Activated T-cell treated with anti-CD3 and anti-CD28 coated beads for 1 hour (primary cell): ENCODE data around the gene ZBTB25.

Experiments
- DNase-seq: peaks from one replicate; pipeline ENCODE4 v3.0.0-alpha.2; 2020; ENCODE audit warnings: low read depth

The ZBTB25 gene

GRCh38 chr14:64515053-64515452 lies 11.4 kb upstream of the ZBTB25 start:
- DNase-seq = no peak

DNA sequence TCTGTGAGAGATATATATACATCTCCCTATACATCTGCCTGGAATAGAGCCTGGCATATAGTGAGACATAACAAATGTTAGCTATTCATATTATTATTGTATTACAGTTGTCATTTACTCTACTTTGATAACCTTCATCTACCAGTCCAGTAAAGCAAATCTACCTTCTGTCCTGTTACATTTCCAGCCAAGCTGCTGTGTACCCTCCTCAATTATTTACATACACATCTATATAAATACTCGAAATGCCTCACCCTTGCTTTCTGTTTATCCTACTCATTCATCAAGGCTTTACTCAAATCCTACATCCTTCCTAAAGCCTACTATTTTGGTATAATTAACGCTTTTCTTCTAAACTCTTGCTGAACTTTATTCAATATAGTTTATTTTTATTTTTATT lies 9.6 kb upstream of the ZBTB25 start:
- DNase-seq = no peak

DNA sequence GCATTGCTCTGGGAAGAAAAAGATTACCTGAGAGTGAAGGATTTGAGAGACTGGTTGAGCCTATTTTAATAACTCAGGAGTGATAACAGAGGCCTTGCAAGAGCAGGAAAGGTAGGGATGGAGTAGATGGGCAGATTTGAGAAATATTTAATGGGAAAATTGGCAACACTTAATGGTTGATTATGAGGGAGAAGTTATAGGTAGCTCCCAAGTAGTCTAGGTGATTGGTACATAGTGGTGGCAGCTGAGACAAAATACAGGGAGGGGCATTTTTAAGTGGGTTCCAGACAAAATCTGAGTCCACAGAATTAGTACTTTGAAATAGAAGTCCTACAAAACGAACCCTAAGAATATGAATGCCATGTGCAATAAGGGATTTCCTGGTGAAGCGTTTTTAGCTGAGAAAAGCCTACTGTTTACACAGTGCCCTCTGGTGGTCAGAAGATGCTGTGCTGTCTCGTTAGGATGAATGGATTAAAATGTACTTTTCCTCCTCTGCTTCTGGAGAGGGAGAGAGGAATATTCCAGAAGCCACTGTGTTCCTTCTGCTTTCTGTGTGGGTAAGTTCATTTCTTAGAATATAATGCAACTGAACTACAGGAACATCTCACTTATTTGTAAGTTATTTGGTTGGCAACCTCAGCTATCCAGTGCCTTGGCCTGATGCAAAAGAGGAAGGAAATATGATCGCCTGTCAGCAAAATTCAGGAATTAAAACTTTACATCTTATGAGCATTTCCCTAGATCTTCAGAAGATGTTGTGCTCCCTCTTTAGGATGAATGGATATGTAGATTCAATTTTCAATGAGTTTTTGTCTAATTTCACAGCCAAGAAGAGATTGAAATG lies 7.4 kb upstream of the ZBTB25 start:
- peak; percentile 53 for DNase-seq

- no peak for DNase-seq
These were observed 5.4 kb upstream of the ZBTB25 start for GRCh38 chr14:64509036-64509435.

DNA sequence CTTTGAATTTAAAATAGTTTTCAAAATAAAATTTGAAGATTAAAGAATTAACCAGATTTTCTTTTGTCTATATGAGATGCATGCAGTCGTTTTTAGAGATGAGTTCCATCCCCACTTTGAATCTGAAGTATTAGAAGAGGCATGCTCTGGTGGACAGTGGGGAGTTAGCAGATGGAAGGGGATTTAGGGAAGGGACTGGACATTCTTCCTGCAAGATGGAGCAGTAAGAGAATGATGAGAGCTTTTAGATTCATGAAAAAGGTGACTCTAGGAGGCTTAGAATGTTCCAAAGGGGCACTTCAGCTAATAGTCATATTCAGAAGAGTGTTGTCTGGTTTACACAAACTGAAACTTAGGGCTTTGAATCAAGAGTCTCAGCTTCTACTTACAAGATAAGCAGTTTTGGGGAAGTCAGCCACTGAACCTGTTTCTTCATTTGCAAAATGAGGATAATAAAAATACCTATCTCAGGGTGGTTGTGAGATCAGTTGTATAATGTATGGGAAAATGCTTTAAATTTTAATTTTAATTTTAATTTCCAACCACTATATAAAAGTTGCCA lies 4.7 kb upstream of the ZBTB25 start:
- no peak for DNase-seq

- DNase-seq = no peak
These were observed 3.9 kb upstream of the ZBTB25 start for GRCh38 chr14:64507376-64508156.

DNA sequence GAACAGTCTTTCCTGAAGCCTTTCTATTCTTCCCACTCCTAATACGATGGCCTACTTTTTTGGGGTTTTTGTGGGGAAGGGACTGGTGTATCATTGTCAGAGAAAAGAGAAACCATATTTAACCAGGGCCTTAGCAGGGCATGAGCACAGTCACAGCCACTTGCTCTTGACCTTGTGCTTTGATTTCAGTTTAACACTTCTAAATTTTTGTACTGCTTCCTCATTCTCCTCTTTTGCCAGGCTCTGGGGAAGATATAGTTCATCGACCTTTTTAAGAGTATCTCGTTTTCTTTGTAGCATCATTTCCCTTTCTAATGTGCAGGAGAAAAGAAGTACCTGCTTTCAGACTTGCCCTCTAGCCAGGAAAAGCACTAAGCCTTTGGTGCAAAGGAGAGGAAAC lies 3.1 kb upstream of the ZBTB25 start:
- no peak for DNase-seq

DNA sequence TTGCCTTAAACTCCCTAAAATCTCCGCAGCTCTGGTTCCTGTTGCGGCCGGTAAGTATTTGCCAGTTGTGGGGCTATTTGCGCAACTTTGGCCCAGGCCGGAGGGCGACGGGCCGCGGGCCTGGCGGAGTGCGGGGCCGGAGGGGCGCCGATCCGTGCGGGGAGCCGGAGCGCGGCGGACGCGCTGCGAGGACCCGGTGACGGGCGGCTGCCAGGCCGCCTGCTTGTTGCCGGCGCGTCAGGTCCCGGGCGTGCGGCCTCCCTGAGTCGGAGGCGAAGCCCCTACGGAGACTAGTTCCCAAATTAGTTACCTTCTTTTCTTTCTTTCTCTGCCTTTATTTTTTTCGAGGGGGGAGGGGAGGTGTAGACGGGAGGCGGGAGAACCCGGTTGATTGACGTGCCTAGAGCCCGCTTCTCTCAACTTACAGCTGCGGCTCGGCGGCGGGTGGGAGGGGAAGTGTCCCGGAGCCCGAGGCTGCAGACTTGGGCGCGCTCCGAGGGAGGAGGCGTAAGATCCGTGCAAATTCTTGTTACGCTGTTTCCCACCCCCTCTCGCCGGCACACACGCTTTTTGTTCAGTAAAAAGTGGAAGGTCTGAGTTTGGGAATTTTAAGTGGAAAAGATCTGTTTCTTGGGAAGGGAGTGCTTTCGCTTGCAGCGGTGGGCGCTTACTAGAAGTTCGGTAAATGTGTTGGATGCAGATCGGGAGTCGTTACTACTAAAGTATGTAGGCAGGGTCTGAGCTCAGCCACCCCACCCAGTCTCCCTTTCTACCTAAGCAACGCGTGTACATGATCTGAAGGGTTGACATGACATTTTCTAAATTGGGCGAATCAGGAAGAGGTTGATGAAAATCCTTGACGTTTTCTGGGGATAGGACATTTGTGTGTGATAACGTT lies 1.5 kb upstream of the ZBTB25 start:
- DNase-seq = peak; percentile 73

DNA sequence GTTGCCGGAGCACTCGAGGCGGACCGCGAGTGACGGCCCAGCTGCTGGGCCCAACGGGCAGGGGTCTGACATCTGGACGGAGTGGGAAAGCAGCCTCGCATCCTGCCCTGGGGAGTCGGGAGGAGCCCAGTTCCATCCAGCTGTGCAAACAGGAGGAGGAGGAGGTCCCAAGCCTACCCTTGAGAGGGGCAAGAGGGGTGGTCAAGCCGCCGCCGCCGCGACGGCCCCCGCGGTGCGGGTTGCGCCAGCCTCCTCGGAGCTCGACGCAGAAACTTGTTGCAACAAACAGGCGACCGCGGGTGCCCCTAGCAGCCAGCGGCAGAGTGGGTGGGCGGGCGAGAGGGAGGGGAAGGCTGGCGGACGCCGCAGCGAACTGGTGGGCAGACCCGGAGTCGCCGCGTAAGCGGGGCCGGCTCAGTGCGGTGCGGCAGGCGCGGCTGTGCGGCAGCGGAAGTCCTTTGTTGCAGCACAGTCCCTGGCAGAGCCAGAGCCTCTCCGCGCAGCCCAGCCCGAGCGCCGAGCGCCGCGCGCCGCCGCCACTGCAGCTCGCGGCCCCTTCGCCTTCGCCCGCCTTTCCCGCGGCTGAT lies 765 bp upstream of the ZBTB25 start, which contains the start of gene ZBTB1:
TSS of gene ZBTB1 (plus strand) at position 461 of the 587 bp plus-strand sequence. CDS start 16,735 bp downstream, outside the sequence.
- peak; percentile 69 for DNase-seq

DNA sequence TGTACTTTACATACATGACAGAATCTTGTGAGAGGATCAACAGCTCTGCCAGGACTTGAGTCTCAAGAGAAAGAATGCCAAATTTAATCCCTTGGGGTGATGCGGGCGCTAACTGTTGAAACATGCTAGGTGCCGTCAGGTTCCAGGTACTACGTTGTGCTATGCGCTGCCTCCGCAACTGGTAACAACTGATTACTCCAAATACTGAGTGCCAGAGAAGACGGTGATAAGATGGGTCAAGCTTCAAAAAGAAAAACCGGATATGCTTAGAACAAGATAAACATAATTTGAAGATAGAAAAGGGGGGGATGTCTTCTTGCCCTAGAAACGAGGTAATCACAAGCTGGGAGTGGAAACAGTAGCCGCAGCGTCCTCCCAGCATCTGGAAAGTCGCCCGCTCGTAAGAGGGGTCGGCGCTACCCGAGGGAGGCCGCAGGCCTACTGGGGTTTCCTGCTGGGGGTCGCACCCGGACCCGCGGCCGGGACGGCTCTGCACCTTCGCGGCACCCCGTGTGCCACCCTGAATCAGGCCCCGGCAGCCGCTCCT lies 678 bp downstream of the ZBTB25 start:
- DNase-seq = no peak

DNA sequence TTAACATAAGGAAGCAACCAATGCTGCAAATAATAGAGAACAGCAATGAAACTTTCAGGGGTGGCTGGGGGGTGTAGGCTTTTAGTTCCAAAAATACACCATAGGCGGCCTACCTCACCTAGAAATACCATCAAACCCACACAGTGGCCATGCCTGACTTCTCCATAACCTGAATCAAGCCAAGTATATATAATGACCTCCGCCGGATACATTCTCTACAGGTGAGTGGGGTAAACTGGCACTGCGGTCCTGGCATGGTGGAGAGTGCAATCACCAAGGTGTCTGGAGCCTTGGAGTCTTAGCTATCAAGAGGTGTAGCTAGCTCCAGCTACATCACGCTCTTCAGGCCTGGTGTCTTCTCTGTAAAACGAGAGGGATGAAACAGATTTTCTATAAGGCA lies 1.2 kb downstream of the ZBTB25 start:
- no peak for DNase-seq

DNA sequence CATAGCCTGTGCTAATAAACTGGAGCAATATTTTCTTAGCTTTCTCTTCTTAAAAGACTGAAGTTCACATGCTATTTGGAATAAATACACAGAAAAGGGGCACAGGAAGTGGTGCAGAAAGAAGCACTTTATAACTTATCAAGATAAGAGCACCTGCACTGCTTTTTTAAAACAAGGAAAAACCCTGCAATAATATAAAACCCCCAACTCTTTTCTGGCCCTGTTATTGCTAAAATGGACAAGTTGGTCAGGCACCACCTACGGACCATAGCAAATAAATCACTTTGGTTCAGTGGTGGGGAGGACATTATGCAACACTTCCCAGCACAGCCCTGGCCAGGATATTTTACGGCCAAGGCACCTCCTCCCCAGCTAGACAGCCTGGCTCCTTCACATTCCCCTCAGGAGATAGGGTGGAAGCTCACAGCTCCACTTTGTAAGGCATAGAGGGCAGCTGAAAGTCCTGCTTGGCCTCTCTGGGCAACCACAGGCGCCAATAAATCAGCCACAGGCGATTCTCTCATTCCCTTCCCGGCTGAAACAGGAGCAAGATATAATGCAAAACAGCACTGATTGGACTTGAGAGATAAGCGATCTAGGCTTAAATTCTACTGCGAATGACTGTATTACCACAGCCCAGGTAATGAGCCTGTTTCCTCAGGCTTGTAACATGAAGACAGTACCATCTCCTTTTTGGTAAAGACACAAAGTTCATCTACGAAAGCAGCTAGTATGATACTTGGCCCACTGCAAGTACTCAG lies 2.0 kb downstream of the ZBTB25 start:
- no peak for DNase-seq

DNA sequence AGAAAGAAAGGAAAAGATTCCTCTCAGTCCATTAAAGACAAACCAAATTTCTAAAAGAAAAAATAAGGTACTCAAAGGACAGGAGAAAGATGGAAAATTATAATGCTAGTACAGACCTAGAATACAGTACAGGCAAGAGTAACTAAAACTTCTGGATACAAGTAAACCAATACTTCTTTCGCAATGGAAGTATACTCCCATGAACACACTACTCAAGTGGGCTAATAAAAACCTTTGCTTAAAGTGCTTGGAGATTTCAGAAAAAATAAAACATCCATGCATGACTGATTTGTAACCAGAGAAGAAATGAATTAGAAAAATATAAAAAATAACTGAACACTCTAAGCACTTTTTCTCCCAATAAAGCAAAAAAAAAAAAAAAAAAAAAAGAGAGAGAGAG lies 3.5 kb downstream of the ZBTB25 start:
- no peak for DNase-seq

- DNase-seq = no peak
These were observed 6.9 kb downstream of the ZBTB25 start for GRCh38 chr14:64496764-64497163.

DNA sequence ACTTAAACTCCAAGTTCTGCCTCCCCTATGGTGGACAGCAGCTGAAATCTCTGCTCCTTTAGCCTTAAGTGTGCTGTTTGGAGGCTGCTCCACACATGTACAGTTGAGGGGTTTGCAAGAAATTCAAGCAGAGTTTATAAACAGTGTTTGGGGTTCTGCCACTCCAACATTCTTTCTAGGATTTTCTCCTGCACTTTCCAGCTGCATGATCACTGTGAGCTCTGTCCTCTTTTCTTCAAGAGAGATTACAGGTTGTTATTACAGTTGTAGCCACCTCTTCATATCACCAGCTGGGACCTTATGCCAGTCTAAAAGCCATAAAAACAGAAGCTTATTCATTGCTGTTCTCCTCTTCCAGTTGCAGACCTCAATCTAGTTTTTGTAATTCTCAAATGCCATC lies 8.4 kb downstream of the ZBTB25 start:
- no peak for DNase-seq

GRCh38 chr14:64493455-64493854 lies 10.2 kb downstream of the ZBTB25 start:
- DNase-seq = no peak

- DNase-seq = no peak
These were observed 12.0 kb downstream of the ZBTB25 start for GRCh38 chr14:64491637-64492036.

DNA sequence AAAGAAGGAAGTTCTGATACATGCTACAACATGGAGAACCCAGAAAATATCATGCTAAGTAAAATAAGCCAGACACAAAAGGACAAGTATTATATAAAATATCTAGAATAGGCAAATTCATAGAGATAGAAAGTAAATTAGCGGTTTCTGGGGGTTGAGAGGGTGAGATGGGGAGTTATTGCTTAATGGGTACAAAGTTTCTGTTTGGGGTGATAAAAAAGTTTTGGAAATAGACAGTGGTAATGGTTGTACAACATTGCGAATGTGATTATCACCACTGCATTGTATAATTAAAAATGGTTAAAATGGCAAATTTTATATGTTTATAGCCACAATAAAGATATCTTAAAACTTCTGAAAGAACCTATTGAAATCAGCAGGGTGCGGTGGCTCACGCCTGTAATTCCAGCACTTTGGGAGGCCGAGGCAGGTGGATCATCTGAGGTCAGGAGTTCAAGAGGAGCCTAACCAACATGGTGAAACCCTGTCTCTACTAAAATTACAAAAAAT lies 15.0 kb downstream of the ZBTB25 start:
- DNase-seq = no peak

GRCh38 chr14:64478634-64479250 lies 24.9 kb downstream of the ZBTB25 start:
- DNase-seq = no peak

DNA sequence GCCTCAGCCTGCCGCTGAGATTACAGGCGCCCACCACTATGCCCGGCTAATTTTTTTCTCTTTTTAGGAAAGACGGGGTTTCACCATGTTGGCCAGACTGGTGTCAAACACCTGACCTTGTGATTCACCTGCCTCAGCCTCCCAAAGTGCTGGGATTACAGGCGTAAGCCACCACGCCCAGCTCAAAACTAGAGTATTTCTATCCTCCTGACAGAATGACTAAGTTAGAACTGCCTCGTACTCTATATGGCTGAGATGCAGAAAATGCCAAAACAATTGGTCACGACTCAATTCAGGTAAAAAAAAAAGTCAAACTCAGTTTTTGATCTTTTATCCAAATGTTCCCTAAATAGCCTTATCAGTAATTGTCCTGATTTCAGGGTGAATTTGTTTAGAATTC lies 27.2 kb downstream of the ZBTB25 start:
- no peak for DNase-seq
